Smooth muscle cell (in vitro differentiated cells): Measurements from ENCODE around the gene LHCGR. TPM values are rescaled to one million over a fixed set of nuclear protein-coding genes. Genes with fewer than 3 reads are reported as not detected.
A peak's percentile ranks its signal among the peaks of the same experiment; 100 is the strongest.

ENCODE experiments used
- DNase-seq: peaks from one replicate; lab custom pipeline; 2025; ENCODE audit not compliant: unreplicated experiment; lab: John Stamatoyannopoulos, UW
- H2AFZ ChIP-seq: fragments of 200-600 bp; sonication (generic); 2 replicates; pipeline ENCODE4 v1.6.0; 2016; ENCODE audit warnings: antibody characterized with exemption, low read depth, mild to moderate bottlenecking
- H3F3A ChIP-seq: fragments of 200-600 bp; sonication (generic); 2 replicates; pipeline ENCODE4 v1.6.0; 2017; ENCODE audit warnings: antibody characterized with exemption, low read depth
- H3K27ac ChIP-seq: fragments of 200-600 bp; sonication (generic); 2 replicates; pipeline ENCODE4 v1.5.1; 2016; ENCODE audit warnings: low read depth, mild to moderate bottlenecking
- H3K27me3 ChIP-seq: fragments of 200-600 bp; sonication (generic); 2 replicates; pipeline ENCODE4 v1.6.1; 2016; ENCODE audit warnings: low read depth, mild to moderate bottlenecking
- H3K36me3 ChIP-seq: fragments of 200-600 bp; sonication (generic); 2 replicates; pipeline ENCODE4 v1.5.1; 2016; ENCODE audit warnings: low read depth
- H3K4me1 ChIP-seq: fragments of 200-600 bp; sonication (generic); 2 replicates; pipeline ENCODE4 v1.5.1; 2016; ENCODE audit warnings: low read depth
- H3K4me2 ChIP-seq: fragments of 200-600 bp; sonication (generic); 2 replicates; pipeline ENCODE4 v1.6.0; 2016; ENCODE audit warnings: mild to moderate bottlenecking
- H3K4me3 ChIP-seq: fragments of 200-600 bp; sonication (generic); 2 replicates; pipeline ENCODE4 v1.5.1; 2016; ENCODE audit warnings: mild to moderate bottlenecking
- H3K79me2 ChIP-seq: fragments of 200-600 bp; sonication (generic); 2 replicates; pipeline ENCODE4 v1.6.0; 2016; ENCODE audit warnings: low read depth, mild to moderate bottlenecking
- H3K9ac ChIP-seq: fragments of 200-600 bp; sonication (generic); 2 replicates; pipeline ENCODE4 v1.6.0; 2016; ENCODE audit warnings: low read depth
- H3K9me3 ChIP-seq: fragments of 200-600 bp; sonication (generic); replicated peaks from 2 replicates; pipeline ENCODE4 v1.5.1; 2016; ENCODE audit warnings: low read depth
- H4K20me1 ChIP-seq: fragments of 200-600 bp; sonication (generic); 2 replicates; pipeline ENCODE4 v1.6.0; 2016; ENCODE audit warnings: low read depth
- WGBS: methylation state at CpG from one replicate; pipeline ENCODE4 v1.1.7; 2016; ENCODE audit warnings: low lambda C conversion rate; 5-methylcytosine and 5-hydroxymethylcytosine counted together
- polyA plus RNA-seq: library from polyadenylated mRNA; unstranded; fragments of >200 nt; fragmentation: Nextera tagmentation; extraction: Ambion mirVana; gene quantifications from 2 replicates; pipeline ENCODE4 v1.2.1, GENCODE V29; 2016
- total RNA-seq: library from RNA; depleted of rRNA; stranded (reverse); fragments of >200 nt; gene quantifications from 2 replicates; pipeline ENCODE4 v1.2.3, GENCODE V29; 2014
- TF ChIP-seq, protein P1 (sequence below): fragments of 200-600 bp; sonication (generic); IDR thresholded peaks from 2 replicates; pipeline ENCODE4 v1.5.1; 2017; ENCODE audit warnings: borderline replicate concordance, mild to moderate bottlenecking, antibody characterized with exemption; ENCODE audit not compliant: insufficient read depth, poor library complexity, severe bottlenecking

Gene LHCGR
- total and polyA plus RNA-seq, 2 experiments from 2014 or later = not detected

DNA sequence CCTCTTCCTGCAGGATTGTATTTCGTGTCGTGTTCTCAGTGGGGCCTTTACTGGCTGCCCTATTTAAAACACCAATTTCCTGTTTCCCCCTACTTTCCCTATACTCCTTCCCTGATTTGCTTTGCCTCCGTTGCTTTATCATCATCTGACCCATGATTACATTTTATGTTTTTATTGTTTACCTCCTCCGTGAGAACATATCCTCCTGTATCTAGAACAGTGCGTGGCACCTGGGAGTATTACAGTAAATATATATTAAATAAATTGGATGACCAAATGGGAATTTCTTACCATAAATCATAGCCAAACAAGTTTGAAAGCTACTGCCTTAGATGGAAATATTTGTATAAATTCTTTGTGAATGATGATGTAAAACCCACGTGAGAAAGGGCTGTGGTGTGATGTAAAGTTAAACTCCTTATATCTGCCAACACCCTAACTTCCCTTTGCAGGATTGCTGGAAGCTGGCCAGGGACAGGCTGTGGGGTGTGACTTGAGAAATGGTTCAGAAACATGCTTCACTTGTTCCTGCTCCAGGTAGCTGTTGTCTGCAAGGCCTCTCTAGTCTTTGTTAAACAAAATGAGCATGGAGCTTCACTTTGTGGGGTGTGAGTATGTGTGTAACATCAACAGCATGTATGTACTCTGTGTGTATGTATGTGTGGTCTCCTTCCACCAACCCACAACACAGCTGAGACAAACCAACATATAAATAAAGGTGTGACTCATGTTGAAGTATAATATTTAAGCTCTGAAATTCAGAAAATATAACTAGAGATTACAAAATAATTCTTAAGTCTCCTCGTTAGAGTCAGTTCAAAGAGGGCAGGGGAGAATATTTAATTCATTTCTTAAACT lies 40.3 kb downstream of the LHCGR start:
- H4K20me1 ChIP-seq = no peaks in the 10 kb centered on the region
- H3K4me1 ChIP-seq = peaks cover 44% of the 10 kb centered on the region
- H3F3A ChIP-seq = peaks cover 4% of the 10 kb centered on the region
- H3K27ac ChIP-seq = peak overlapping the region; percentile 49
- DNase-seq = no peak
- 71% methylated on average over 7 of the region's 7 CpGs for WGBS
- H2AFZ ChIP-seq = no peak overlapping the region
- TF ChIP-seq, protein P1, sequence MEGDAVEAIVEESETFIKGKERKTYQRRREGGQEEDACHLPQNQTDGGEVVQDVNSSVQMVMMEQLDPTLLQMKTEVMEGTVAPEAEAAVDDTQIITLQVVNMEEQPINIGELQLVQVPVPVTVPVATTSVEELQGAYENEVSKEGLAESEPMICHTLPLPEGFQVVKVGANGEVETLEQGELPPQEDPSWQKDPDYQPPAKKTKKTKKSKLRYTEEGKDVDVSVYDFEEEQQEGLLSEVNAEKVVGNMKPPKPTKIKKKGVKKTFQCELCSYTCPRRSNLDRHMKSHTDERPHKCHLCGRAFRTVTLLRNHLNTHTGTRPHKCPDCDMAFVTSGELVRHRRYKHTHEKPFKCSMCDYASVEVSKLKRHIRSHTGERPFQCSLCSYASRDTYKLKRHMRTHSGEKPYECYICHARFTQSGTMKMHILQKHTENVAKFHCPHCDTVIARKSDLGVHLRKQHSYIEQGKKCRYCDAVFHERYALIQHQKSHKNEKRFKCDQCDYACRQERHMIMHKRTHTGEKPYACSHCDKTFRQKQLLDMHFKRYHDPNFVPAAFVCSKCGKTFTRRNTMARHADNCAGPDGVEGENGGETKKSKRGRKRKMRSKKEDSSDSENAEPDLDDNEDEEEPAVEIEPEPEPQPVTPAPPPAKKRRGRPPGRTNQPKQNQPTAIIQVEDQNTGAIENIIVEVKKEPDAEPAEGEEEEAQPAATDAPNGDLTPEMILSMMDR = no peak
- H3K36me3 ChIP-seq = no peaks in the 10 kb centered on the region
- no peak overlapping the region for H3K4me3 ChIP-seq
- peak overlapping the region; percentile 74 for H3K4me2 ChIP-seq
- peaks cover 6% of the 10 kb centered on the region for H3K27me3 ChIP-seq
- no peaks in the 10 kb centered on the region for H3K79me2 ChIP-seq
- H3K9ac ChIP-seq = no peak overlapping the region
- no peaks in the 10 kb centered on the region for H3K9me3 ChIP-seq

DNA sequence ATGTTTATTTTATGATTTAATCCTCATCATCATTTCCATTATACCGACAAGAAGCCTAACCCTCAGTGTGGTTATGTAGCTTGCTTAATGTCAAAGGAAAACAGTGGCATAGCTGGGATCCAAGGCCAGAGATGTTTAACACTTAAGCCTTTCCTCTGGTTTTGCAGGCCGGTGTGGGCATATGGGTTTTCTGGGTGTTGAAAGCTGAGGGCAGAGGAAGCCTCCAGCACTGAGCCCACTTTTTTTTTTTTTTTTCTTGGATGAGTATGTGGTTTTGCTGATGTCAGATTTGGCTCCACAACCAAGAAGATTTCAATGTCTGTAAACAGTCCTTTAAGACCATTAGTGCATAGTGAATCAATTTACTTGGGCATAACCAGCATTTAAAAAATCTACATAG lies 41.3 kb downstream of the LHCGR start:
- peaks cover 4% of the 10 kb centered on the region for H3F3A ChIP-seq
- H3K4me2 ChIP-seq = peak overlapping the region; percentile 74
- peaks cover 6% of the 10 kb centered on the region for H3K27me3 ChIP-seq
- no peaks in the 10 kb centered on the region for H3K79me2 ChIP-seq
- WGBS = 13% methylated on average over 2 of the region's 2 CpGs
- peaks cover 36% of the 10 kb centered on the region for H3K4me1 ChIP-seq
- H4K20me1 ChIP-seq = no peaks in the 10 kb centered on the region
- TF ChIP-seq, protein P1 = no peak
- no peak overlapping the region for H3K9ac ChIP-seq
- no peaks in the 10 kb centered on the region for H3K9me3 ChIP-seq
- H3K27ac ChIP-seq = peak overlapping the region; percentile 49
- H3K4me3 ChIP-seq = no peak overlapping the region
- H2AFZ ChIP-seq = no peak overlapping the region
- no peaks in the 10 kb centered on the region for H3K36me3 ChIP-seq
- no peak for DNase-seq

DNA sequence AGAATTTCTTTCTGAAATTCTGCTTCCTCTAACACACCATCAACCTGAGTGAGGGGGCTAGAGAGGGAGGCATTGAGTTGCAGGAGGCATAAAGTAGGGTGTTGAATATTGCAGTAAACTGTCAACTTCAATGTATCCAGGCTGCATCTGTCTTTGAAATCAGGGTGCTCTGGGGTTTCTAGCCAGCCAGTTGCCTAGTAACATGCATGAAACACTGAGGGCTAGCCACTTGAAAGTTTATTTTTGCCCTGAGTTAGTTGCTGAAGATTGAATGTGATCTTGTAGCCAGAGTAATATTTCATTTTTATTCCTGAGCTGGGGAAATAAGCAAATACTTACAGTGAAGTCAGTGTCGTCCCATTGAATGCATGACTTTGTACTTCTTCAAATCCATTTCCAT lies 41.9 kb downstream of the LHCGR start:
- Histone ChIP-seq H3F3A (peaks cover 4% of the 10 kb centered on the region), H3K27me3 (peaks cover 6% of the 10 kb centered on the region), H3K9me3 (no peaks in the 10 kb centered on the region), H3K4me2 (peak overlapping the region; percentile 74), H3K36me3 (no peaks in the 10 kb centered on the region), H3K9ac (no peak overlapping the region), H4K20me1 (no peaks in the 10 kb centered on the region), H3K4me1 (peaks cover 34% of the 10 kb centered on the region), H3K4me3 (no peak overlapping the region), H2AFZ (no peak overlapping the region), H3K27ac (peak overlapping the region; percentile 49), H3K79me2 (no peaks in the 10 kb centered on the region)
- 60% methylated on average over 1 of the region's 1 CpG for WGBS
- TF ChIP-seq, protein P1 = no peak
- no peak for DNase-seq
